NCI-H774 (cell line): ENCODE data around the gene CUL4B.
A peak's percentile ranks its signal among the peaks of the same experiment; 100 is the strongest.
"Not testable (repeated sequence)": the region's sequence is repeated elsewhere in the genome, so short reads cannot be mapped to it uniquely, and the experiment has no call there.

Experiments used
- DNase-seq: peaks from one replicate; lab custom pipeline; 2025; lab: John Stamatoyannopoulos, UW

CUL4B gene

DNA sequence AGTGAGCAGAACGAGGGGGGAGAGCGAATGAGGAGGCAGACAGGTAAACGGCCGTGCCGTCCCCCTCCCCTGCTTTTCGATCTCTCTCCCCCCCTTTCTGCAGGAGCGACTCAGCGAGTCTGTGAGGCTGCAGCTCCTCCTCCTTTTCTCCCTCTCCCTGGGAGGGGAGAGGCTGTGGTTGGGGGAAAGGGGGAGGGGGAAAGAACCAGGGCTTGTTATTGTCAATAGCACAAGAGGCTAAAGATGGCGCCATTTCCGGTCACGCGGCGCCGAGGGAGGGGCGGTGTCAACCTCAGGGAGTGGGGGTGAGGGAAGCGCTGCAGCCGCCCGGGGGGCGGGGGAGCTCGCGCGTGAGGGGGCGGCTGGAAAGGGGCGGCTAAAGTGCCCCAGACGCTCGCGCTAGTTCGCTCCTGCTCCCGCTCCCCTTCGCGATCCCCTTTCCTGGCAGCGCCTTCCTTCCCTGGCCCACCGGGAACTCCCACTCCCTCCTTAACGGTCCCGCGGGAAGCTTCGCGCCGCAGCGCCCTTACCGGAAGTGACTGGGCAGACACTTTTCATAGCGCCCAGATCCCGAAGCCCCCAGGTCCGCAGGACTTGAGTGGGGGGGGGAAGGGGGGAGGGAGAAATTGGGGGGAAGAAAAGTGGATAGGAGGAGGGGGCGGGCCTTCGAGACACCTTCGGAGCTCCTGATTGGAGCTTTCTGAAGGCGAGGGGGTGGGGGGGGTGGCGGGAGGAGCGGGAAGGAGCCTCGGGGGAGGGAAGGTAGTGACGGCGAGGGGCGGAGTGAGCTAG lies at the start of gene CUL4B:
Gene CUL4B, minus strand, starts transcription at position 121 of the 792 bp plus-strand sequence. CDS start 324 bp downstream, outside the sequence.
- peak; percentile 95 for DNase-seq

DNA sequence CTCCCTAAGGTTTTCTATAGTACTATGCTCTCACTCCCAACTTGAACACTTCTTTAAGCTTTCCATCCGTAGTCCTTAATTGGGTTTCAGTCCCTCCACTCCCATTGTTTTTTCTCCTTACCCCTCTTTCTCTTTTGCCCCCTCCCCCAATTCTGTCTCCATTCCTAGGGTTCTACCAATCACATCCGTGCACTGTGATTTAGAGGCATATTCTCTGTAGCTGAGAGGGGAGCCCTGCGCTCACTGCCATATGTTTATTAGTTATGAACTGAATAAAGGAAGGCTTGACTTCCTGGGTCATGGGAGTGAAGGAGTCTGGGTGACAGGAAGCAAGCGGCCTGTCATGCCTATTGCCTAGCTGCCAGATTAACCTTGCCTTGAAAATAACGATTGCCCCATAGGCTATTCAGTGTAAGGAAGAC lies 43.6 kb upstream of the CUL4B start:
- peak; percentile 12 for DNase-seq

DNA sequence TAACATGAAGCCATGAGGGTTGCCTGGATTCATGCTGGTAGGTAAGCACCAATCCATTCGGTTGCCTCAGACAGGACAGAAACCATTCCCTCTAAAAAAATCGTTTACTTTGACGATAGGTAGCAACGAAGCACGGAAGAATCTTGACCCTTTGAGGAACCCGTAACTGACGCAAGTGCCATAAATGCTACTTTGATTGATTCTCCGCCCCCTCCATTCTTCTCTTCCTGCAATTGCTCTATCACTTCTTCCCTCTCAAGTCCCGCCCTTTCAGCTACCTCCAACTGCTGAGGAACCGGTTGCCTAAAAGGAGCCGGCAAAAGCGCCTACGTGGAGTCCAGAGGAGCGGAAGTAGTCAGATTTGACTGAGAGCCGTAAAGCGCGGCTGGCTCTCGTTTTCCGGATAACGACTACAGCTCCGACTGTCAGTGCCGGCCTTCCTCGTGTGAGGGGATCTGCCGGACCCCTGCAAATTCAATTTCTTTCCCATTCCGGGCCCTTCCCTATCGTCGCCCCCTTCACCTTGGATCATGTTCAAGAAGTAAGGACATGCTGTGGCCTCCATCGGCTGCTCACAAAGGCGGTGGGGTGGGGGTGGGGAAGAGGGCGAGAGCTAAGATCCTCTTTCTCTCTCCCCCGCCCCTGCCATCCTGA lies 43.1 kb upstream of the CUL4B start, which contains the start of gene MCTS1:
Gene MCTS1, plus strand, starts transcription at position 395 of the 654 bp plus-strand sequence. Its CDS starts 136 bp downstream, at position 531.
- DNase-seq = peak; percentile 95

DNA sequence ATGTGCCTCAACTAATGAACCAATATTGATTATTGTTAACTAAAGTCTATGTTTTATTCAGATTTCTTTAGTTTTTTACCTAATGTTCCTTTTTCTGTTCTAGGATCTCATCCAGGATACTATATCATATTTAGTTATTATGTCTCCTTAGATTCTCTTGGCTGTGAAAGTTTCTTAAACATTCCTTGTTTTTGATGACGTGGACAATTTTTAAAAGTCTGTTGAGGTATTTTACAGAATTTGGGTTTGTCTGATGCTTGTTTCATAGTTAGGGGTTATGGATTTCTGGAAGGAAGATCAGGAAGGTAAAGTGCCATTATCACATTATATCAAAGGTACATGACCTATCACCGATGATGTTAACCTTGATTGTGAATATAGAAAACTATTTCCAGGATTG lies 24.9 kb upstream of the CUL4B start:
- DNase-seq = no peak

DNA sequence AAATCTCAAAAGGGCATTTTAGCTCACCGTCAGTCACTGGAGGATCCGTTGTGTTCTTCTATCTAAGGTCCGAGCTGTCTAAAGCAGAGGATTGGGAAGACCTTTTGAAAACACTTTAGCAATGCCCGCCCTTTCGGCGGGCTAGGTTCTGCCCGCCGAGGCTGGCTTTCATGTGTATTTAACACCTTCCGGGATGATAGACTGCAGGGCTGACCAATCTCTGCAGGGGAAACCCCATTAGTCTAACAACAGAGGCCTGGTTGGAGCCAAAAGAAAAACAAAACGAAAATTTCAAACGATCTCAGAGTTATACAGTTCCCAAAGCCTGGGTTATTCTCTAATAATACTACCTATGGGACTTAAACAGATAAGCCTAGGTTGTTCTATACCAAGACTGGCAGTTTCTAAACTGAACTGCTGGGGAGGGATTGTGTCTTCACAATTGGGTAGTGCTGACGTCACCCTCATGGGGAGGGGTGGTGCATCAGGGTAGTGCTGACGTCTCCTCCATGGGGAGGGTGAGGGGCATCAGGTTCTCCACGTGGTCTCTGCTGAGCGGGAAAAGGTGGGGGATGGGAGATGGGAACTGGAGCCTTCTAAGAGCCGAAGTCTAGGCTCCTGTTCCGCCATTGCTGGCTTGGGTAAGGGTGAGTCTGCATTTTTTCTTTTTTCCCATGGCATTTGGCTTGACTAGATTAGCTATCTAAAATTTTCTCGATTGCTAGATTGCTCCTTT lies 14.8 kb upstream of the CUL4B start:
- no peak for DNase-seq

DNA sequence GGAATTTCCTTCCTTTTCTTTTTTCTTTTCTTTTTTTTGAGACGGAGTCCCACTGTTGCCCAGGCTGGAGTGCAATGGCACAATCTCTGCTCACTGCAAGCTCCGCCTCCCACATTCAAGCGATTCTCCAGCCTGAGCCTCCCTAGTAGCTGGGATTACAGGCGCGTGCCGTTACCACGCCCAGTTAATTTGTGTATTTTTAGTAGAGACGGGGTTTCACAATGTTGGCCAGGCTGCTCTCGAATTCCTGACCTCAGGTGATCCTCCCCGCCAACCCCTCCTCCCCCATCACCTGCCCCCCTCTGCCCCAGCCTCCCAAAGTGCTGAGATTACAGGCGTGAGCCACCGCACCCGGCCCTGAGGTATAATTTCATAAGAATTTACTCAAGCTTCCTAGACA lies 13.0 kb upstream of the CUL4B start:
- not testable (repeated sequence) for DNase-seq

DNA sequence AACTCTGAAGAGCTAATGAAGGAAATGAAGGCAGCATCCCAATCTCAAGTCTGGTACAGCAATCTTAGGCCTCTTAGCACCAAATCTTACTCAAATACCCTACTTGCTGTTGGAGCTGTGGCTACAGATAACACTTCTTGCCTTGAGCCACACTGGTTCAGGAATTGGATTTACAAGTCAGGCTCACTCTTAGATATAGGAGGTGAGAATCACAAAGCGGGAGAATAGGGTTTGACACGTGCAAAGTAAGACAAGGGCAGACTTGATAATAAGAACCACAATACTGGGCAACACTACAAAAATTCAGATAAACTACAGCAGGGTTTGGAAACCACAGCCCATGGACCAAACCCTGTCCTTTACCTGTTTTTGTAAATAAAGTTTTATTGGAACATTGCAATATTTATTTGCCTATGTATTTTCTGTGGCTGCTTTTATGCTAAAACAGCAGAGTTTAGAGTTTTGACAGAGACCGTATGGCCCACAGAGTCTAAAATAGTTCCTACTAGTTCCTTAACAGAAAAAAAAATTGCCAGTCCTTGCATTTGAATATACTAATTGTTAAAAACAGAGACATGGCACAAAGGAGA lies 9.3 kb upstream of the CUL4B start:
- DNase-seq = no peak

DNA sequence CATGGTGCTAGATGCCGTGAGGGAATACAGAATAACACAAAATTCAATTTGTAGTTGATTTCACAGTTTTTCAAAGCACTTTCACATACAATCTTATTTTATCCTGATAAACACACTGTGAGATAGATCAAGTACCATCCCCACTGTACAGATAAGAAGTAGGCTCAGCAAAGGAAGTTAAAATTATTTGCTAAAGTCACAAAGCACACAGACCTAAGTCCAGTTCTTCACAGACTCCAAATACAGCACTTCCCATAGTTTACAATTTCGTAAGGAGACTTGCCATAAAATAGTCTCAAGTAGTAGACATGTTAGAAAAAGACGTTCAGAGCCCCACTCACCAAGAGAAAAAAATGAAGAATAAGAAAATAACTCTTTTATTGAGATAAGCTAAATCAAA lies 7.8 kb upstream of the CUL4B start:
- DNase-seq = no peak

DNA sequence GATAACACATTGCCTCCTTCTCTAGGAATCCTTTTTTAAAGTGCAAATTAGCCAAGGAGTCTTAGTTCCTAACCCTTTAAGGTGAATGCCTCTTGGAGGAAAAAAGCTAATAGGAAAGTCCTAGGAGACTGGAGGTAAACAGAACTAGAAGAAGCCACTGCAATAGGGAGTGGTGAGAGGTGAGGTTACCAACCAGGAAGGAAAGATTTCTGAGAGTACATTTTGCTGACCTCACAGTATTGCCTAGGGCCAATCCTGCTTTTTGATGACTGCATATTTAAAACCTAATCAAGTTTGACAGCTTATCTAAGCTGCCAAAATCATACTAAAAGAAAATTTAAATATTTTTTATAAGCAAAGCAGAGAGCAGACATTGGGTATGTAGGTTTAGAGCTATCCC lies 7.3 kb upstream of the CUL4B start:
- DNase-seq = no peak

DNA sequence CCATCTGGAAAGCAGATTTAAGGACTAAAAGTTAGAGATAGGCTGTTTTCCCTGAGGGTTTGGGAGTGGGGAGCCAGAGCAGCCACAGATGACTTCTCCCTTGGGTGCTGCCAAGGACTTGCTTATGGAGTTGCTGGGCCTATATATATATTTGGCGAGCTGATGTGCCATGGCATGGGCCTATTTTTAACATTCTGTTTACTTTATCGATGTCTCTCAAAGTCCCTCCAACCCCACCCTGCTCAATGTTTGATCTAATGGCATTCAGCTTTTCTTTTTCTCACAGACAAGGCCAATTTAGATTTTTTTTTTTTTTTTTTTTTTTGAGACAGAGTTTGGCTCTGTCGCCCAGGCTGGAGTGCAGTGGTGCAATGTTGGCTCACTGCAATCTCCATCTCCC lies 6.1 kb upstream of the CUL4B start:
- DNase-seq = no peak

DNA sequence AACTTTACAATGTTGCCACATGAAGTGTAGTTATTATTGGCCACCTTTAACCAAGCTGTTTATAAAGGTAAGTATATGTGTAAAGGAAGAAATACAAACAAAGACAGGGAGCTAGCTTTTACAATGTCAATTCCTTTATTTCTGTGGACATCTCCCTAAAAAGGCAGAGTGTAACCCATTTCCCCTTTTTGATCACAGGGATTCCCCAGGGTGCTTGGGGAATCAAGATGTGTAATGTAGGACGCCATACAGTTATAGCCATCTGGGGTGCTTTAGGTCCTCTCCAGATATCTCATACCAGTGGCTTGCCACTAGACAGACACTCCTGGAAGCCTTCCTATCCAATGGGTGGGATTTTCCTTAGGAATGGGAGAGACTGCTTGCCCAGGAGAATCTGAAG lies 4.2 kb upstream of the CUL4B start:
- no peak for DNase-seq

DNA sequence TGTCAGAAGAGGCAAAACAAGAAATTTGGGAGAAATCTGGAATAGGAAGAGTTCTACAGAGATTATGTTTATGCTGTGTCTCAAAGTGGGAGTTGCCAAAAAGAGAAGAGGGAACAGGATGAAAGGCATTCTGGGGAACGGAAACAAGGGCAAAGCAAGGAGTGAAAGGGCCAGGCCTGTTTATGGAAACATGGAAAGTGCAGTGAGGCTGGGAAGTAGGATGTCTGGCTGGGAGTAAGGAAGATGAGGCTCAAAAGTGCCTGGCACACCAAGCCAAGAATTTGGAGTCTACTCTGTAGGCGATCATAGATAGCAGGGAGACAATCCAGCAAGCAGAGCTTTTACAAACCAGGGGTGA lies 1.8 kb upstream of the CUL4B start:
- no peak for DNase-seq

DNA sequence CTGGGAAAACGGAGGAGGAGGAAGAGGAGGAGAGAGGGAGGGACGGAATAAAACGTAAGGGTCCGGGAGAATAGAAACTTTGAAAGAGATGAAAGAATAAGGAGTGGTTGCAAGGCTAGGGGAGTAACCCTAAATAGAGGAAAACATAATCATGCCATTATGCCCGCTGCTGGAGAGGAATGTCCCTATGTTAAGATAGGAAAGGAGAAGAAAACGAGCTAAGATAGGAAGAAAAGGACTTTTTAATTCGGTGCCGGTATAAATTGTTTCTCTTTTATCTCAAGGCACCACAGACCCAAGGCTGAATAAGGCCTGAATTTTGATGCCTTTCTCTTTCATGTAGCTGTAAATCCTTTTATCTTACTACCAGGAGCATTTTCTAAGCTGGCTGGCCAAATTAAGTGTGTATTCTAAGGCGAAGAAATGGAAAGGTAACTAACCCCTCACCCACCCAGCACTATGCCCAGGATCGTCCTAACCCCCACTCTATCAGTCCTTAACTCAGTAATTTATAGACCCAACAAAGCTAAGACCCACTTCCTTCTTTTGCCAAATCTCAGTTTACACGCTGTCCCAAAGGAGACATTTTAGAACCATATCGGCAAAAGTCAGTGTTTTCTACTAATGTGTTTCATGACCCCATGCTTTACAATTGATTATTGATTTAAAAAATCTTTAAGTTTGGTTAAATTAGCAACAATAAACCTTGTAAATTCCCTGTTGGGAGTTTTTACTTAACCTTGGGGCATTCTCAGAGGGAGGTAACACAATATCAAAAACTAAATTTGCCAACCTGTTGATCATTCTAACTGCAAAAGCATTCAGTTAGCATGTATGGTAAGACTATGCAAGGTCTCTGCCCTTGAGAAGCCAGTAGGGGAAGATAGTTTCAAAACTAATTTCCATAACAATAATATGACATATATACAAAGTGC lies 1.1 kb upstream of the CUL4B start:
- no peak for DNase-seq

DNA sequence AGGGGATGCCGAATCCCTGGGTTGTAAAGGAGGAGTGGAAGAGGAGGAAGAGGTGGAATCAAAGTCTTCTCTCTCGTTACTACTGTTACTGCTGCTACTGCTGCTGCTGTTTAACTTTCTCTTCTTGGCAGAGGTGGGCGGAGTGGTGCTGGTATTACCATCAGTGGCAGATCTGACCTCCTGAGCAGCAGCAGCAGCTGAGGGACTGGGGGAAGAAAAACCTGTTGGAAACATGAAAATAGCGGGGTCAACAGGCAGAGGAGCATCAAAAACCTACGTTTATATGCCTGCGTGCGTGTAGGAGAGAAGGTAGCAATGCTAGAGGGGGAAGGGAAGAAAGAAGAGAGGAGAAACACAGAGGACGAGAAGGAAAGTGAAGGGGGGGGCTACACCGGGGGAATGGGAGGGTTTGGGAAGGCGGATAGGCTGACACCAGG lies 339 bp downstream of the CUL4B start:
- no peak for DNase-seq

DNA sequence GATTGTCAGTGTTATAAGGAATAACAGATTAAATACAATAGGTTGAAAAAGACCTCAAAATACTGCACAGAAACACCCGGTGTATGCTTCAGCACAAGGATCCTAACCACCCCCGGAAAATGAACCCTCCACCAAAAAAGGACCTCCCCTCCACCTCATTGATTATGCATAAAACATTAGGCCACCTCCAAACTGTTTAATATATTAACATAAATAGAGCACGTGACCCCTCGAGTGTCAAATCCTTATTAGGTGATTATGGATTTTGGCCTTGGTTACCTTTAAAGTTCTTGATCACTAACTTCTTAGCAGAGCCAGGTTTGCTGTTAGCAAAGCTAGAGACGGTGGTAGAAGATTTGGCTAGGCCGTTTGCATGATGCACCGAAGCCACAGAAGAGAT lies 958 bp downstream of the CUL4B start:
- peak; percentile 11 for DNase-seq

DNA sequence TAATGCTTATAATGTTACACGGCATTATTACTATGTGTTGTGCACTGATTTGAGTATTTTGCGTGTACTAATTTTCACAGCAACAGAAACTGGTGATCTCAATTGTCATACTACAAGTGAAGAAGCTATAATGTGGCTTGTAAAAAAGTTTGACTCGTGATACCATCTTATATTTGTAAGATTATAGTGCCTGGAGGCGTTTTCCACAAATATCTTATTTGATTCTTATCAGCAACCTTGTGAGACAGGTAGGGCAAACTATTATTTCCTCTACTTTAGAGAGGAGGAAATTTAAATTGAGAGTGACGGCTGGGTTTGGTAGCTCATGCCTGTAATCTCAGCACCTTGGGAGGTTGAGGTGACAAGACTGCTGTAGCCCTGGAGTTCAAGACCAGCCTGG lies 4.5 kb downstream of the CUL4B start:
- no peak for DNase-seq

DNA sequence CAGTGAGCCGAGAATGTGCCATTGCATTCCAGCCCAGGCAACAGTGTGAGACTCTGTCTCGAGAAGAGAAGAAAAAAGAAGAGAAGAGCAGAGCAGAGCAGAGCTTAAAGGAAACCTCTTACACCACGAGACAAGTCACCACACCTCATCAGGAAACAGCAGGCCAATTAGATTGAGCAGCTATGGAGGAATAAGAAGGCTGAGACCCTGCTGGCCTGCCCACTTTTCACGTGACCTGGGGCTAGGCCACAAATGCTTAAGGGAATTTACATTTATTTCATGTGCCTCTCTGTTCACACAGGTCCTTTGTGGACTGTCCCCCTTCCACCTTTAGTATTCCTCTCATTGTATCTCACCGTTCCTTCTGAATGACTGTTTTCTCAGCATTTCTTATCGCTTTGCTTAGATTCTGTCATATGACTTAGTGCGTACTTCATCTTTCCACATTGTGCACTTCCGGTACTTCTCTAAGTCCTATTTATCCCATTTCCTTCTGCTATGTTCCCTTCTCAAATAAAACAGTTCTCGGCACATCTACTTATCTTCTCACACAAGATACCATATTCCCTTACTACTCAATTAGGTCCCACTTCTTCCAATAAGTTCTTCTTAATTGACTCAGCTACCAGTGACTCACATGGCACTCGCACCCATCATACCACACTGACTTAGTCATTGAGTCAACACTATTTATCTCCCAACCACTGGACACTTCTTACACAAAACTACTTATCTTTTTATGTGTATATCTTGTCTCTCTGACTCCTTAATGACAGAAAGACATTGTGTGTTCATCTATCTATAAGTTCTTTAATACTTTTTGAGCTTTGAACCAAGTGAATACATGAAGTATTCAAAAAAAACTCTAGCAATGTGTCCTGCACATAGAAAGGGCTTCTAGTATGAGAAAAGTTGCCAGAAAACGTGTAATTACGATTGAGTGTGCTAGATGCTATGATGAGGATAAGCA lies 11.0 kb downstream of the CUL4B start:
- DNase-seq = no peak

DNA sequence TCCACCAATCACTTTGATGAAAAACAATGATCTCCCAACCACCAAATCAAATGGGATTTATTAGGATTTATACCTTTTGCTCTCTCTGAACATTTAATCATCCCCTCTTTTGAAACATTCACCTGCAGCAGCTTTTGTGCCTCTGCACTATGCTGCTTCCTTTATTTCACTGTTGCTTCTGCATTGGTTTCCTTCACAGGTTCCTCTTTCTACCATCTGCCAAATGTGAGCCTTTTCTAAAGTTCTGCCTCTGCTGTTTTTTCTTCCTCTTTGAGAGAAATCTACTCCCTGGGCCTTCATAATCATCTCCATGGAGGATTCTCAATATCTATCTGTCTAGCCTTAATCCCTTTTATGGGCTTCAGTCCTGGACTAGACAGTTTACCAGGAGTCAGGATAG lies 24.7 kb downstream of the CUL4B start:
- DNase-seq = no peak

DNA sequence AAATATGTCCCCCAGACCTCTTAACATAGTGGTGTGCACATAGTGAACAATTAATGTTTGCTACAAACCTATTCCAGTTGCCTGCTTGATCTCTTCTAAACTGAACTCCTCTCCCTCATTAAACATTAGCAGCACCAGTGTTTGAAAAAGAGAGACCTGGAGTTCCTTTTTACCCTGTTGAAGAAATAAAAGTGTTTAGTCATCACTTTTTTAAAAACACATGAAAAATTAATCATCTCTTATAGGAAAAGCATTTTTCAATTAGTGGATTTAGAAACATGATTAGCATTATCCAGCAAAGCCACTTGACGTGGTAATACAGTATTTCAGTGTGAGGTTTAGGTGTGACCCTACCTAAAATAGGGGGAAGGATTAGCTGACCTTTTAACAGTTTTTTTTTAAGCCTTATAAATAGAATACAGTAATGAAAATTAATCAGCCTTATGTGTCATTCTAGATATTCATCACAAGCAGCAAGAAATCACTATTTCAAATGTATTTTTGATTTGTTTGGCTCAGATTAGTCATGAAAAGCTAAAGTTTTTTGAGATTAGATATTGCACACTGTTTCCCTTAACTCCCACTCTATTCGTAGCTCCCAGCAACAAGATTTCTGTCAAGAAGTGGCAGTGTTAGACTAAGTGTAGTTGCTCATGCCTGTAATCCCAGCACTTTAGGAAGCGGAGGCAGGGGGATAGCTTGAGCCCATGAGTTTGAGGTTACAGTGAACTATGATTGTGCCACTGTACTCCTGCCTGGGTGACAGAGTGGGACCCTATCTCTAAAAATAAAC lies 26.2 kb downstream of the CUL4B start:
- DNase-seq = no peak
